H1 (cell line): ENCODE results near the gene IFT172. TPM values are rescaled to one million over a fixed set of nuclear protein-coding genes. Genes with fewer than 3 reads are reported as not detected.

Source experiments
- CTCF ChIA-PET: fragments of 300-600 bp; sonication (Branson Sonifier 250); formaldehyde crosslinking; loops from one replicate; lab custom pipeline; 2021; ENCODE audit not compliant: partially characterized antibody; lab: Charles Lee
- POLR2A ChIA-PET: fragments of 300-600 bp; sonication (Branson Sonifier 250); formaldehyde crosslinking; loops from one replicate; lab custom pipeline; 2021; ENCODE audit warnings: inconsistent platforms; ENCODE audit not compliant: partially characterized antibody; lab: Charles Lee
- DNase-seq, 2 experiments: peaks; one replicate each; pipeline versions ENCODE4 v3.0.0 to v3.0.0-alpha.2; 2010 to 2022; ENCODE audit warnings: low spot score in 2 of 2, low read depth in 1 of 2, mixed read lengths in 1 of 2
- FAIRE-seq: peaks from 2 replicates; lab custom pipeline; 2011; peaks lifted over from hg19 to GRCh38; lab: Jason Lieb, UNC
- H2AFZ ChIP-seq: 2 replicates; pipeline ENCODE4 v1.8.1; 2012; ENCODE audit warnings: low read length, inconsistent platforms
- H2AK5ac ChIP-seq: 2 replicates; pipeline ENCODE4 v1.6.1; 2013; ENCODE audit warnings: low read depth, low read length
- H2BK120ac ChIP-seq: replicated peaks from 2 replicates; pipeline ENCODE3; 2013; ENCODE audit warnings: low read depth, low read length, inconsistent platforms
- H2BK12ac ChIP-seq: 2 replicates; pipeline ENCODE4 v1.6.1; 2013; ENCODE audit warnings: low read depth, low read length
- H2BK15ac ChIP-seq: 2 replicates; pipeline ENCODE4 v1.6.1; 2013; ENCODE audit warnings: low read length
- H2BK20ac ChIP-seq: 2 replicates; pipeline ENCODE4 v1.6.1; 2013; ENCODE audit warnings: low read length
- H2BK5ac ChIP-seq: 2 replicates; pipeline ENCODE4 v1.6.1; 2013; ENCODE audit warnings: low read depth, low read length
- H3K14ac ChIP-seq: 2 replicates; pipeline ENCODE4 v1.6.1; 2013; ENCODE audit warnings: inconsistent platforms; ENCODE audit not compliant: insufficient read length
- H3K18ac ChIP-seq: 2 replicates; pipeline ENCODE4 v1.6.1; 2013; ENCODE audit warnings: low read length; ENCODE audit errors: extremely low read depth
- H3K23ac ChIP-seq: 2 replicates; pipeline ENCODE4 v1.6.1; 2013; ENCODE audit warnings: inconsistent platforms; ENCODE audit not compliant: insufficient read length
- H3K23me2 ChIP-seq: 2 replicates; pipeline ENCODE4 v1.6.1; 2013; ENCODE audit warnings: low read depth, low read length
- H3K27ac ChIP-seq: 2 replicates; pipeline ENCODE4 v1.6.1; 2011; ENCODE audit warnings: low read depth, low read length, inconsistent platforms
- H3K27me3 ChIP-seq, 4 experiments: replicated peaks in 1 of 4; 1 replicate in 1 of 4; 2 replicates in 3 of 4; pipeline versions ENCODE4 v1.6.1 to v1.8.1; 2011 to 2013; ENCODE audit warnings: low read length in 3 of 4, mild to moderate bottlenecking in 3 of 4, inconsistent platforms in 2 of 4, mixed read lengths in 2 of 4, moderate library complexity in 1 of 4; ENCODE audit not compliant: control insufficient read depth in 3 of 4, insufficient read depth in 3 of 4; ENCODE audit errors: extremely low read depth in 1 of 4
- H3K36me3 ChIP-seq, 4 experiments: 2 replicates each; pipeline versions ENCODE4 v1.6.1 to v1.8.1; 2011 to 2013; ENCODE audit warnings: mild to moderate bottlenecking in 4 of 4, low read length in 3 of 4, moderate library complexity in 2 of 4, control low read depth in 1 of 4, inconsistent platforms in 1 of 4; ENCODE audit not compliant: insufficient read depth in 4 of 4, control insufficient read depth in 2 of 4
- H3K4ac ChIP-seq: replicated peaks from 2 replicates; pipeline ENCODE3; 2013; ENCODE audit warnings: low read length, low read depth, mixed read lengths, inconsistent platforms; ENCODE audit not compliant: insufficient read length
- H3K4me1 ChIP-seq, 4 experiments: replicated peaks in 1 of 4; 1 replicate in 1 of 4; 2 replicates in 3 of 4; pipeline versions ENCODE4 v1.6.1 to v1.8.1; 2011 to 2013; ENCODE audit warnings: low read length in 3 of 4, inconsistent platforms in 2 of 4, mixed read lengths in 1 of 4; ENCODE audit not compliant: insufficient read depth in 4 of 4, control insufficient read depth in 3 of 4
- H3K4me2 ChIP-seq, 2 experiments: 2 replicates each; pipeline versions ENCODE4 v1.6.1 to v1.8.1; 2011 to 2013; ENCODE audit warnings: low read depth in 2 of 2, low read length in 2 of 2, control low read depth in 1 of 2, inconsistent platforms in 1 of 2, mild to moderate bottlenecking in 1 of 2; ENCODE audit not compliant: insufficient read depth in 1 of 2
- H3K4me3 ChIP-seq, 4 experiments: fragments of 200-600, 300-600 bp in 1 of 4; sonication (generic), shearing (Covaris generic), sonication (Bioruptor Twin) in 1 of 4; 2 replicates each; pipeline versions ENCODE4 v1.5.1 to v1.8.1; 2011 to 2016; ENCODE audit warnings: low read length in 4 of 4, low read depth in 3 of 4, control low read depth in 2 of 4, inconsistent platforms in 2 of 4, mild to moderate bottlenecking in 2 of 4, mixed read lengths in 1 of 4, moderate library complexity in 1 of 4; ENCODE audit not compliant: insufficient read depth in 2 of 4; ENCODE audit errors: extremely low read depth in 1 of 4
- H3K56ac ChIP-seq: replicated peaks from 2 replicates; pipeline ENCODE3; 2013; ENCODE audit warnings: low read depth, mild to moderate bottlenecking, mixed read lengths, low read length, inconsistent platforms; ENCODE audit not compliant: insufficient read length
- H3K79me1 ChIP-seq: 2 replicates; pipeline ENCODE4 v1.6.1; 2013; ENCODE audit warnings: low read depth, low read length, control low read depth
- H3K79me2 ChIP-seq, 2 experiments: 2 replicates each; pipeline versions ENCODE4 v1.6.1 to v1.8.1; 2012 to 2013; ENCODE audit warnings: low read length in 2 of 2, mild to moderate bottlenecking in 2 of 2, inconsistent platforms in 1 of 2; ENCODE audit not compliant: insufficient read depth in 2 of 2, control insufficient read depth in 1 of 2
- H3K9ac ChIP-seq, 4 experiments: replicated peaks in 1 of 4; 1 replicate in 1 of 4; 2 replicates in 3 of 4; pipeline versions ENCODE4 v1.6.1 to v1.8.1; 2011 to 2013; ENCODE audit warnings: low read depth in 3 of 4, low read length in 3 of 4, control low read depth in 2 of 4, mild to moderate bottlenecking in 2 of 4, moderate library complexity in 2 of 4, inconsistent platforms in 1 of 4; ENCODE audit errors: extremely low read depth in 1 of 4
- H3K9me3 ChIP-seq, 2 experiments: 2 replicates each; pipeline versions ENCODE4 v1.6.1 to v1.8.1; 2012 to 2013; ENCODE audit warnings: mild to moderate bottlenecking in 2 of 2, moderate library complexity in 2 of 2, control low read depth in 1 of 2, inconsistent platforms in 1 of 2, low read depth in 1 of 2, low read length in 1 of 2, mixed read lengths in 1 of 2; ENCODE audit not compliant: insufficient read depth in 2 of 2
- H4K20me1 ChIP-seq, 2 experiments: replicated peaks in 1 of 2; 2 replicates each; pipeline versions ENCODE3 to v1.8.1; 2011 to 2013; ENCODE audit warnings: inconsistent platforms in 2 of 2, low read length in 2 of 2, mild to moderate bottlenecking in 1 of 2; ENCODE audit not compliant: insufficient read depth in 2 of 2, control insufficient read depth in 1 of 2
- H4K5ac ChIP-seq: 2 replicates; pipeline ENCODE4 v1.6.1; 2013; ENCODE audit warnings: low read length, low read depth, mixed read lengths, inconsistent platforms; ENCODE audit not compliant: insufficient read length
- H4K8ac ChIP-seq: 2 replicates; pipeline ENCODE4 v1.8.0; 2013; ENCODE audit warnings: mild to moderate bottlenecking, moderate library complexity, low read length, inconsistent platforms; ENCODE audit not compliant: insufficient read depth; ENCODE audit errors: extremely low read depth
- H4K91ac ChIP-seq: replicated peaks from 2 replicates; pipeline ENCODE3; 2013; ENCODE audit warnings: low read length, mixed read lengths, inconsistent platforms; ENCODE audit not compliant: insufficient read length
- CBX8 ChIP-seq: fragments of 300-800, 300-1000 bp; sonication (generic); IDR thresholded peaks from 2 replicates; pipeline ENCODE4 v1.7.1; 2016; ENCODE audit warnings: low read depth, low read length, borderline replicate concordance
- CREB1 ChIP-seq: IDR thresholded peaks from 2 replicates; pipeline ENCODE4 v1.6.1; 2012; ENCODE audit warnings: inconsistent platforms
- EZH2 ChIP-seq: fragments of 200-600 bp; sonication (generic); IDR thresholded peaks from 2 replicates; pipeline ENCODE4 v1.7.1; 2012; ENCODE audit warnings: low read depth, mild to moderate bottlenecking, moderate library complexity, low read length, inconsistent platforms; ENCODE audit not compliant: severe bottlenecking
- POLR2A ChIP-seq, 2 experiments: IDR thresholded peaks; 1 replicate in 1 of 2; 2 replicates in 1 of 2; pipeline ENCODE4 v1.6.1; 2011; ENCODE audit warnings: low read depth in 2 of 2, low read length in 2 of 2, mild to moderate bottlenecking in 2 of 2; ENCODE audit errors: control extremely low read depth in 1 of 2
- SIRT6 ChIP-seq: IDR thresholded peaks from one replicate; pipeline ENCODE4 v1.7.1; 2012; ENCODE audit warnings: low read length, inconsistent platforms
- SIX5 ChIP-seq: IDR thresholded peaks from 2 replicates; pipeline ENCODE4 v1.6.1; 2011; ENCODE audit warnings: mild to moderate bottlenecking, low read depth, low read length
- WGBS, 2 experiments: shearing (Covaris generic) in 1 of 2; methylation state at CpG; one replicate each; pipeline versions ENCODE4 v1.1.6 to v1.1.7; 2013 to 2015; ENCODE audit warnings: low lambda C conversion rate in 2 of 2, mixed read lengths in 2 of 2, inconsistent platforms in 1 of 2, low coverage in 1 of 2, missing lambda C conversion rate in 1 of 2; ENCODE audit not compliant: insufficient replicate concordance in 2 of 2, insufficient coverage in 1 of 2, insufficient read length in 1 of 2; ENCODE audit errors: extremely low coverage in 1 of 2, missing lambda C conversion rate in 1 of 2; 5-methylcytosine and 5-hydroxymethylcytosine counted together
- polyA plus RNA-seq, 7 experiments: library from polyadenylated mRNA; depleted of rRNA in 3 of 7; stranded (reverse) in 5 of 7; unstranded in 2 of 7; fragments of >200 nt in 5 of 7; fragments of 200-250 nt in 2 of 7; gene quantifications; 1 replicate in 5 of 7; 2 replicates in 1 of 7; 4 replicates in 1 of 7; pipeline versions ENCODE4 v1.2.1 to v1.2.3, GENCODE V29; 2011 to 2013; ENCODE audit warnings: missing spikeins in 2 of 7, mixed read lengths in 2 of 7
- total RNA-seq: library from RNA; stranded (reverse); fragmentation: NEBNext Ultra II Directional; extraction: Animal tissue kit (Norgen Biotek cat#: 25700); gene quantifications from 2 replicates; pipeline ENCODE4 v1.2.1, GENCODE V29; 2021
- TF ChIP-seq, protein P1 (sequence below): IDR thresholded peaks from 2 replicates; pipeline ENCODE4 v1.6.1; 2012; ENCODE audit warnings: inconsistent platforms

Gene IFT172
- total and polyA plus RNA-seq, 2 of the 8 experiments (the other 6 are each of a cell fraction or from before 2014, with no cell fraction given): 13.5 to 14.0 TPM

DNA sequence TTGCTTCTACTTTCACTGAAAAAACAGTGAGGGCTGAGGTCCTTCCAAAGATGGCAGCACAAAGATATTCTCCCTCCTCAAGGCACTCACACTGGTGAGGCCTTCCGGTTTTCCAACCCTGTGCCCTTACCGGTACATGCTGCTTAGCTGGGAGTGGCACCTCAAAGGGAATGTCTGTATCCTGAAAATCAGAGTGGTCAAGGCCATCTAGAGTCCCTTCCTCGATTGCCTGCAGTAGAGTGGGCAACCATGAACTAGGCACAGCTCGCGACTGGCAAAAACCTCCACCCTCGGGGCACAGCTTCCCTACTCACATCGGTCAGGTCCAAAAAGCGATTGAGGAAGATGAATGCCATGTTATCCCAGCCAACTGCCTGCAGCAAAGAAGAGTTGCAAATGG is 43.9 kb downstream of the IFT172 start:
- Histone ChIP-seq H3K4me2 (no peak overlapping the region), H4K8ac (no peak overlapping the region)
- CTCF ChIA-PET: no interaction called here

More for the DNA sequence above, 43.9 kb downstream of the IFT172 start:
- H3K36me3 ChIP-seq: peaks cover 3 to 23% (median 9%) of the 10 kb centered on the region in 4 experiments; a peak in 7 of 8 replicates
- no peak overlapping the region for H3K4ac ChIP-seq
- H3K4me3 ChIP-seq: no peak overlapping the region
- no peak overlapping the region for H2AK5ac ChIP-seq
- no peak overlapping the region for H3K27ac ChIP-seq
- POLR2A ChIA-PET: interaction anchor here (0.6 to 1.5 kb wide), 6 partner anchors 10 to 224 kb away, joined by 3 to 10 read pairs (median 4); partner anchors contain the start of genes GTF3C2, NRBP1 and PPM1G
- no peak overlapping the region for H2BK20ac ChIP-seq
- H4K91ac ChIP-seq: no peak overlapping the region
- H2BK120ac ChIP-seq: no peak overlapping the region
- H3K14ac ChIP-seq: no peak overlapping the region
- H2BK5ac ChIP-seq: no peak overlapping the region
- no peak overlapping the region for H2AFZ ChIP-seq
- no peak overlapping the region for H3K9ac ChIP-seq
- no peaks in the 10 kb centered on the region for H3K27me3 ChIP-seq
- H3K4me1 ChIP-seq: peaks cover 0 to 14% (median 8%) of the 10 kb centered on the region in 4 experiments; a peak in 5 of 7 replicates
- H3K23ac ChIP-seq: no peak overlapping the region
- DNase-seq (no peak), FAIRE-seq (no peak)
- peaks cover 8% of the 10 kb centered on the region for H3K23me2 ChIP-seq
- no peaks in the 10 kb centered on the region for H3K9me3 ChIP-seq
- no peak for TF ChIP-seq CBX8
- TF ChIP-seq SIX5: no peak
- TF ChIP-seq CREB1: no peak
- TF ChIP-seq POLR2A (IDR thresholded peaks at IDR 0.05; ENCODE audit: control extremely low read depth in 1 of 2, low read depth in 2 of 2, low read length in 2 of 2): no peak
- TF ChIP-seq, protein P1, sequence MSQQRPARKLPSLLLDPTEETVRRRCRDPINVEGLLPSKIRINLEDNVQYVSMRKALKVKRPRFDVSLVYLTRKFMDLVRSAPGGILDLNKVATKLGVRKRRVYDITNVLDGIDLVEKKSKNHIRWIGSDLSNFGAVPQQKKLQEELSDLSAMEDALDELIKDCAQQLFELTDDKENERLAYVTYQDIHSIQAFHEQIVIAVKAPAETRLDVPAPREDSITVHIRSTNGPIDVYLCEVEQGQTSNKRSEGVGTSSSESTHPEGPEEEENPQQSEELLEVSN: no peak
- TF ChIP-seq EZH2: no peak
- no peak for TF ChIP-seq SIRT6
- TF ChIP-seq, all 59 proteins: peak for 0
- no peak overlapping the region for H3K18ac ChIP-seq
- H3K79me2 ChIP-seq: no peaks in the 10 kb centered on the region
- H2BK12ac ChIP-seq: no peak overlapping the region
- H3K79me1 ChIP-seq: no peaks in the 10 kb centered on the region; the same call in 1 of the 2 replicates
- no peak overlapping the region for H3K56ac ChIP-seq
- WGBS, 2 experiments: 95% methylated on average over 8 of the region's 8 CpGs; no CpG with 5 or more reads in 1 of the 2 experiments
- H4K20me1 ChIP-seq: no peaks in the 10 kb centered on the region
- H4K5ac ChIP-seq: no peak overlapping the region
- H2BK15ac ChIP-seq: no peak overlapping the region
